Muscle layer of colon (tissue), 2 donors: ENCODE data around the gene CTXND1.

Experiments
- H3K27ac ChIP-seq: one replicate; pipeline ENCODE4 v1.7.0; 2013; ENCODE audit warnings: low read depth, mild to moderate bottlenecking, low read length, moderate library complexity
- H3K27me3 ChIP-seq, 2 donors: one replicate each; pipeline ENCODE4 v1.7.0; 2013; ENCODE audit warnings: low read length in 2 of 2, mild to moderate bottlenecking in 2 of 2; ENCODE audit not compliant: insufficient read depth in 2 of 2, control insufficient read depth in 1 of 2
- H3K36me3 ChIP-seq: one replicate; pipeline ENCODE4 v1.7.0; 2013; ENCODE audit warnings: mild to moderate bottlenecking, low read length; ENCODE audit not compliant: insufficient read depth
- H3K4me1 ChIP-seq: one replicate; pipeline ENCODE4 v1.7.0; 2013; ENCODE audit warnings: mild to moderate bottlenecking, low read length; ENCODE audit not compliant: insufficient read depth
- H3K4me3 ChIP-seq, 2 donors: one replicate each; pipeline ENCODE4 v1.7.0; 2013; ENCODE audit warnings: low read length in 2 of 2, low read depth in 1 of 2, mild to moderate bottlenecking in 1 of 2, moderate library complexity in 1 of 2
- H3K9ac ChIP-seq: one replicate; pipeline ENCODE4 v1.7.0; 2013; ENCODE audit warnings: low read length
- H3K9me3 ChIP-seq: one replicate; pipeline ENCODE4 v1.7.0; 2013; ENCODE audit warnings: mild to moderate bottlenecking, low read length
- donor health status: abdominal sarcoma.
- donor health status: Adenocarcinoma of cecum.

The CTXND1 gene

DNA sequence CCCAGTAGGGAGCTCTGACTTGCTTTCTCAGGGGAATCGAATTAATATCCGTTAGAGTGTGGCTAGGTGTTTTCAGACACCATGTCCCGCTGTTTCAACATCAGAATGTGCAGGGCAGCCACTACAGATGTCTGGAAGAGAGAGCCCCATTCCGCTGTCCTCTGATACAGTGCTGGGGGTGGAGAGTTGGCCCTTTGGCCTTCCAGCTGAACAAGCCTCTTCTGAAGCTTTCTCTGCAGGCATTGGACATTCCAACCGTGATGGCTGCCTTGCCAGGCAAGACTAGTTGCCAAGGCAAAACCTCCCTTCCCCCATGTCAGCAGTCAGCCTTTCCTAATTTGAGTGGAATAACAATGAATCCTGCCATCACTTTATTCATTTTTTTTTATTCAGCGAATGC is 97.7 kb downstream of the CTXND1 start:
- Histone ChIP-seq H3K4me1 (peaks cover 16% of the 10 kb centered on the region), H3K4me3 (no peak overlapping the region), H3K27ac (no peak overlapping the region), H3K27me3 (no peaks in the 10 kb centered on the region), H3K9ac (no peak overlapping the region), H3K9me3 (no peaks in the 10 kb centered on the region), H3K36me3 (peaks cover 7% of the 10 kb centered on the region)

DNA sequence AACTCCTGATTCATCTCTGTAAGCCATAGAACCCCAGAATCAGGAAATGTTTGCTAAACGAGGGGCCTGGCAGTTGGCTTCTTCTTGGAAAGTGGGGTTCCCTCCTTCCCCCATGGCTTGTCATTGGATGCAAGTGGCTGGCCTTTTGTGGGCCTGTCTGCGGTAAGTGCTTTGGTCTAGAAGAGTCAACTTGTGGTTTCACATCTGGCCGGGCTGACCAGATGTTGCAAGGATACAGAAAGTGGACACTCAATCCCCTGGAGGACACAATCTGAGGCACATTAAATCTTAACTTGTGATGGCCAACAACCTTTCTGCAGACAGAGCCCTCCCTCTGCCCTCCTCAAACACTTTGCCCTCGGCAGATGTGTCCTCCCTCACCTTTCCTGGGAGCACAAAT is 98.1 kb downstream of the CTXND1 start:
- no peaks in the 10 kb centered on the region for H3K9me3 ChIP-seq
- peak overlapping the region in 1 of 2 donors; percentile 69 for H3K4me3 ChIP-seq
- peaks cover 16% of the 10 kb centered on the region for H3K4me1 ChIP-seq
- H3K36me3 ChIP-seq: peaks cover 7% of the 10 kb centered on the region
- peak overlapping the region; percentile 67 for H3K27ac ChIP-seq
- no peak overlapping the region for H3K9ac ChIP-seq
- no peaks in the 10 kb centered on the region for H3K27me3 ChIP-seq

DNA sequence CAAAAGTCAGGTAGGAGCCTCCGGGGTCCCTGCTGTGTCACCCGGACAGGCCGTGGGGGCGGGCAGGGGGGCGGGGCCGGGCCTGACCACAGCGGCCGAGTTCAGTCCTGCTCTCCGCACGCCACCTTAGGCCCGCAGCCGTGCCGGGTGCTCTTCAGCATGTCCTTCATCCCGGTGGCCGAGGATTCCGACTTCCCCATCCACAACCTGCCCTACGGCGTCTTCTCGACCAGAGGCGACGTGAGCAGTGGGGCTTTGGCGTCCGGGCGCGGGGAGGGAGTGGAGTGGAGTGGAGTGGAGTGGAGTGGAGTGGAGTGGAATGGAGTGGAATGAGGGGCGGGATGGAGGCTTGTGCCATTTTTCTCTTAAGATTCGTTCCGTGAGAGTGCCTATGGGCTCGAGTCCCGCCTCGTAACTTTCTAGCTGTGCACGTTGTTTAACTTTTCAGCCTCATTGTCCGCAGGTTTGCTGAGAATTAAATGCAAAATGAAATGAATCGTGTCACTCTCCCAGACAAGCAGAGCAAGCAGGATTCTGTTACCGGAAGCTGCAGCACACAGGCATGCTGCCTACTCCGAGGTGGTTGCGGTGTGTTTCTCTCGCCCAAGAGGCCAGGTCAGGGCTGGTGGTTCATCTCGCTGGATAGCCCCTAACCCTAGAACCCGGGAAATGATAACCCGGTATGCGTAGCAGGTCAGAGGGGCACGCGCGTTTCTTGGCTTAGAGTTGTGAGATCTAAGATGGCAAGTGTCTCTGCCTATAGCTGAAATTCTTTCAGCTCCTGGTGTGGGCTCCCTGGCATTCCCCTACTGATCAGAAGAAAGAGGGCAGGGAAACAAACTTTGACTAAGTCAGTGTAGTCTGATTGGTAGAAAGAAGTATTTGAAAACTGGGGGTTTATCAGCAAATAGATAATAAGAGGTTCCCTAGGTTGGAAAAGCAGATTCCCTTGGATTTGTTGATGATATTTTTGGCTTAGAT is 98.8 kb downstream of the CTXND1 start, which contains the start of gene FAH:
FAH (plus strand) TSS at position 104 of the 981 bp plus-strand sequence; CDS start at position 160, 56 bp downstream.
- peak within 1 kb of the TSS; percentile 56 to 69 for H3K4me3 ChIP-seq
- peaks cover 16% of the 10 kb centered on the region for H3K4me1 ChIP-seq
- H3K27me3 ChIP-seq: no peaks in the 10 kb centered on the region
- H3K9me3 ChIP-seq: no peaks in the 10 kb centered on the region
- peaks cover 2% of the 10 kb centered on the region for H3K36me3 ChIP-seq
- H3K27ac ChIP-seq: peak within 1 kb of the TSS; percentile 71
- H3K9ac ChIP-seq: no peak within 1 kb of the TSS

DNA sequence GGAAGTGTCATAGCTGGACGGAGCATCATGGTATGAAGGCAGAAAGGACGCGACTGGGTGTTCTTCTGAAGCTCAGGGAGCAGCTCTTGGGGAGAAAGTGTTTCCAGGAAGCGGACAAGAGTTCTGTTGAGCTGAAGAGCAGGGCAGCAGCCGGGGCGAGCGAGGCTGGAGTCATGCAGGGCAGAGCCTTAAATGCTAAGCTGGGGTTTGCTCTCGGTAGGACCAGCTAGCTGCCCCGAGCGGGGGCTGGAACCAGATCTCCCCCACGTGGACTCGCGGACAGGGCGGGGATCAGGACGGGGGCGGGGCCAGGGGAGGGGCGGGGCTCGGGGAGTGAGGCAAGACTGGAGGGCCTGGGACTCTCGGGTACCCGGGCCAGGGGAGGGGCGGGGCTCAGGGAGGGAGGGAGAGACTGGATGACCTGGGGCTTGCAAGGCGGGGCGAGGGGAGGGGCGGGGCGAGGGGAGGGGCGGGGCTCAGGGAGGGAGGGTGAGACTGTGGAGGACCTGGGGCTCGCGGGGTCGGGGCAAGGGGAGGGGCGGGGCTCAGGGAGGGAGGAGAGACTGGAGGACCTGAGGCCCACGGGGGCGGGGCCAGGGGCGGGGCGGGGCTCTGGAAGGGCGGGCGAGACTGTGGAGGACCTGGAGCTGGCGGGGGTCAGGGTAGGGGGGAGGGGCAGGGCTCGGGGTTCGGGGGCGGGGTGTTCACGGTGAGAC is 99.7 kb downstream of the CTXND1 start:
- Histone ChIP-seq H3K27me3 (no peaks in the 10 kb centered on the region), H3K4me1 (peaks cover 16% of the 10 kb centered on the region), H3K36me3 (no peaks in the 10 kb centered on the region), H3K27ac (peak overlapping the region; percentile 71), H3K4me3 (peak overlapping the region; percentile 54 to 56), H3K9ac (no peak overlapping the region), H3K9me3 (no peaks in the 10 kb centered on the region)

DNA sequence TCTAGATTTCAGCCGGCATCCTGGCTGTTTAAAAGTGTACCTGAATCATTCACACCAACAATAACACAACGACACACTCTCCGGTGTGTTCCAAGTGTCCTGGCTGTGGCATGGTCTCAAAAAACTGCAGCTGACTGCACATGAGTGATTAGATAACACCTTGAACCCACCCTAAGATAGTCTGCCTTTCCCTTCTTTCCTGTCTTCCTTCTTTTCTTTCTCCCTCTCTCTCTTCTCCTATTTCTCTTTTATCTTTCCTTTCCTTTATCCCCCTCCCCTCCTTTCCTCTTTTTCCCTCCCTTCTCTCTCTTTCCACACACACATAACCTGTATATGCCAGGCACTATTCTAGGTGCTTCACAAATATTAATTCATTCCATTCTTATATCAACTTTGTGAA is 100.4 kb downstream of the CTXND1 start:
- H3K4me1 ChIP-seq: peaks cover 16% of the 10 kb centered on the region

GRCh38 chr15:80151148-80151547 is 100.9 kb downstream of the CTXND1 start:
- H3K36me3 ChIP-seq: no peaks in the 10 kb centered on the region
- H3K4me3 ChIP-seq: no peak overlapping the region
- H3K9me3 ChIP-seq: no peaks in the 10 kb centered on the region
- H3K4me1 ChIP-seq: peaks cover 16% of the 10 kb centered on the region
- no peak overlapping the region for H3K27ac ChIP-seq
- H3K9ac ChIP-seq: no peak overlapping the region
- H3K27me3 ChIP-seq: no peaks in the 10 kb centered on the region

More for the DNA sequence above, 100.4 kb downstream of the CTXND1 start:
- H3K36me3 ChIP-seq: no peaks in the 10 kb centered on the region
- H3K4me3 ChIP-seq: no peak overlapping the region
- H3K9me3 ChIP-seq: no peaks in the 10 kb centered on the region
- no peak overlapping the region for H3K9ac ChIP-seq
- H3K27me3 ChIP-seq: no peaks in the 10 kb centered on the region
- no peak overlapping the region for H3K27ac ChIP-seq
